ENCODE measurements around the gene RAB7B.

The RAB7B gene

DNA sequence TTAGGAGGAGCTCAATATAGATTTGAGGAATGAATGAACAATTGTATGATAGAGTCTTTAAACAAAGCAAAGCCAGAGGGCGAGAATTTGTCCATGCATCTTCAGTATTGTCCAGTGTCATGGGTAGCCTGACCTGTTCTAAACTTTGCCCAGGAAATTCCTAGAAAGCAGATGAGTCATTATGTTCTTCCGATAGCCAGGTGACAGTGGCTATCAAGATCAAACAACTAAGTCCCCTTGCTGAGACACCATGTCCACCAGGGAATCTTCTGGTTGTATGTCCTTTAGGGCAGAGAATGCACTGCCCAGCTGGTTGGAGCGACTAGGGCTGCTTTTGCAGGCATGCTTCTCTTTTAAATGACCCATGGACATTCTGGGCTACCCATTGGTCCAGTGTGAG, 58.1 kb downstream of the RAB7B start:
- DNase-seq = no peak

- no peak for DNase-seq
Observed at GRCh38 chr1:205944525-205944924, 58.7 kb downstream of the RAB7B start.

DNA sequence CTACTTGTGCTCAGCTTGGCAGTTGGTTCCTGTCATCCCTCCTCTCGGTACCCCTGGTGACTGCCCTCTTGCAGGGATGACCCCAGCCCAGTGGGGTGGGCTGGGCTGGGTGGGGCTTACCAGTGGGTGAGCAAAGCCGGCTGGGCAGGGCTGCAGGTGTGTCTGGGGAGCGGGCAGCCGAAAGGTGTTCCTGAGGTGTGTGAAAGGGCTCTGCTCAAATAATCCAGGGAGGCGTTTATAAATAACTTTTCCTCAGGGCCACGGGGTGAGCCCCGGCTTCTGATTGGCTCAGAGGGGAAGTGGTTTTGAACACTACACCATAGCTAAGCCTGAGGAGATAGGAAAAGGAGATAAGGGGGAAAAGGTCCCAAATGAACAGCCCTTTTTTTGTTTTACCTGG, 60.0 kb downstream of the RAB7B start, which contains the start of gene SLC26A9:
Gene SLC26A9, minus strand, starts transcription at position 212 of the 400 bp plus-strand sequence. CDS start 7,636 bp downstream, outside the sequence.
- DNase-seq = no peak

GRCh38 chr1:205942631-205943159, 60.5 kb downstream of the RAB7B start:
- no peak for DNase-seq

DNA sequence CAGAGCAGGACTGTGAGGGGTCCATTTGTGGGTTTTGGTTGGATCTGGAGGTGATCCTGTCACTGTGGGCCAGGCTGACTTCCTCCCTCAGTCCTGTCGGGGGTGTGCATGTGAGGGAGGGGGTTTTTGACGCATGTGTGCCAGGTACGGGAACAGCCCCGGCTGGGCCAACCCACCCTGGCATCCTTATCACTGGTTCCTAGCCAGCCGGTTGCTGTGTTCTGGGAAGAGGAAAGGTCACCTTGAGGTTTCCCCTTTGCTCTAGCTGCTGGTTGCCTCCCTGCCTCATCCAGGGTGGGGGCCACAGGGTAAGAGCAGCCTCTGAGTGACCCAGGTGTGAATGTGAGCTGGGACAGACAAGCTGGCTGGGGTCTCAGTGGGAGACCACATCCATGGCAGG, 62.5 kb downstream of the RAB7B start:
- DNase-seq = no peak

DNA sequence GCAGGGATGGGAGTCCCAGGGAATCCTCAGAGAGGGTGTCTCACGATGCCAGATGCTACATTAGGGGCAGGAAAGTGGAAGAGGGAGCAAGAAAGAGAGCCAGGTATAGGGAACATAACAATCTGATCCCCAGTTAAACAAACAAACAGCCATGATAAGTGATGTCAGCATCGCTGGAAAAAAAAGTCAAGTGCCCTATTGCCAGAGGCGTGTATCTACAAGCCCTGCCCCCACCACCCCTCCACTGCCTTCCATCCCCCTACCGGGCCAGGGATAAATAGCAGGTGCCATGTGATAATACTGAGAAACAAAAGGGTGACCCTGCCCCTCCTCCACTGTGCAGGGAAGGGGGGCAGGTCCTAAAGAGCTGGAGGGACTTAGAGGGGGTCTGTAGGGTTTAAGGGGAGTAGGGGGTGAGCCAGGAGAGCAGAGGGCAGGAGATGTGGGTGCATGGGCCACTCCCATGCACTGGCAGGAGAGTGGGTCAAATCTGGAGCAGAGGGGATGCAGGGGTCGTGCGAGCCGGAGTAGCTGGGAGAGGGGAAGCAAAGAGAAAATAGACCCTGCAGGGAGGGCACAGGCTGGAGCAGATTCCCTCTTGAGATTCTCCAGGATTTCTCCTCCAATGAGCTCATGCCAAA, 63.4 kb downstream of the RAB7B start:
- DNase-seq = no peak

DNA sequence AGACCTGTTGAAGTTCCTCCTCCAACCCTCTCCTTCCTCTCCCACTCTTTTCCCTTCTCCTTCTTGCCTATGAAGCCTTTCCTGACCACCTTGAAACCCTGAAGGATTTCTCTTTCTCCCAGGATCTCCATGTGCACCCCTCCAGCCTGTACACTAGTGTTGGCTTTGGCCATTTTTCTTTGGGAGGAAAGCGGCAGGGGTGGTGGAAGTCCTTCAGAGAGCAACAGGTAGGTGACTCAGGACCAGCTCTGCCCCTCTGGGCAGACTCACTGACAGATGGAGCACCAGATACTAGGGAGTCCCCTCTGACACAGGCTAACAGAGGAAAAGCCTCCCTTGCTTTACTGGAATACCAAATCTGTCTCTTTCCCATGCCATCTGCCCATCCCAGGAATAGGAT, 64.5 kb downstream of the RAB7B start:
- no peak for DNase-seq

- no peak for DNase-seq
Observed at GRCh38 chr1:205936846-205937586, 66.2 kb downstream of the RAB7B start.

GRCh38 chr1:205936311-205936710, 66.9 kb downstream of the RAB7B start:
- DNase-seq = no peak

GRCh38 chr1:205935869-205936268, 67.3 kb downstream of the RAB7B start:
- DNase-seq = no peak

GRCh38 chr1:205934788-205935187, 68.4 kb downstream of the RAB7B start:
- DNase-seq = no peak

DNA sequence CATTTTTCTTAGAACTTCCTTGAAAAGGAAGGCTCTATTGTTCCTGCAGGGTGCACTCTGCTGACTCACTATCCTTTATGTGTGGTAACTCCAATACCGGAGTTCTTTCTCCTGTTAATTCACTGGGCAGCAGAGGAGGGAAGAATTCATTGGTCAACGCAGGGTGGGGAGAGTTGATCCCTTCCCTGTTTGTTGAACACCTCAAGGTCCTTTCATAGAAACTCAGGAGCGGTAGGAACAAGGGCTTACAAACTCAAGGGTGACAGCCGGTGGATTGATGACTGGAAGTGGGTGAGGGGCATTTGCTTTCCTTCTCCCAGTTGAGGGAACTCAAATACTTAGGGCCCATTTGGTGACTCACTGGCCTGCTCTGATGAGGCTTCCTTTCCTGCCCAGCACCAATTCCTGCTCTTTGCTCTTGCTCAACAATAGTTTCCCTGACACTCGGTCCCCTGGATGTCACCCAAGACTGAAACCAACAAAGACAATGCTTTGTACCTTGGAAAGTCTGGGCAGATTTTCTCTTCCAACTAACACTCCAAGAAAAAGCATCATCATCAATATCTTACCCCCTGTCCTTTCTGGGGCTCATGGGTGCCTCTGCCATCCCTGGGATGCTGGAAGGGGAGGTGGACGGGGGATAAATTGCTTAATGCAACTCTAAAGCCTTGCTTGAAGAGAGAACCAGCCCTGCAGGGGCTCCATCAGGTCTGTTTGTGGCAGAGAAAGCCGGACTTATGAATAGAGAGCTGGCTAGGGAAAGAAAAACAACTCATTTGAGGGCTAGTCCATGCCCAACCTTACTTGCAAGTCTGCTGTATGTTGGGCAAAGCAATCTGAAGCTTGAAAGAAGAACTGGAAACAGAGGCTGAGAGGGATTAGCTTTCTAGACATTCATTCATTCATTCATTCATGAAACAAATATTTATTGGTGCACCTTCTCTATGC, 69.2 kb downstream of the RAB7B start:
- no peak for DNase-seq

- DNase-seq = no peak
Observed at GRCh38 chr1:205932776-205933175, 70.4 kb downstream of the RAB7B start.

GRCh38 chr1:205930799-205931281, 72.4 kb downstream of the RAB7B start:
- DNase-seq = no peak

GRCh38 chr1:205930195-205930577, 73.0 kb downstream of the RAB7B start:
- no peak for DNase-seq

DNA sequence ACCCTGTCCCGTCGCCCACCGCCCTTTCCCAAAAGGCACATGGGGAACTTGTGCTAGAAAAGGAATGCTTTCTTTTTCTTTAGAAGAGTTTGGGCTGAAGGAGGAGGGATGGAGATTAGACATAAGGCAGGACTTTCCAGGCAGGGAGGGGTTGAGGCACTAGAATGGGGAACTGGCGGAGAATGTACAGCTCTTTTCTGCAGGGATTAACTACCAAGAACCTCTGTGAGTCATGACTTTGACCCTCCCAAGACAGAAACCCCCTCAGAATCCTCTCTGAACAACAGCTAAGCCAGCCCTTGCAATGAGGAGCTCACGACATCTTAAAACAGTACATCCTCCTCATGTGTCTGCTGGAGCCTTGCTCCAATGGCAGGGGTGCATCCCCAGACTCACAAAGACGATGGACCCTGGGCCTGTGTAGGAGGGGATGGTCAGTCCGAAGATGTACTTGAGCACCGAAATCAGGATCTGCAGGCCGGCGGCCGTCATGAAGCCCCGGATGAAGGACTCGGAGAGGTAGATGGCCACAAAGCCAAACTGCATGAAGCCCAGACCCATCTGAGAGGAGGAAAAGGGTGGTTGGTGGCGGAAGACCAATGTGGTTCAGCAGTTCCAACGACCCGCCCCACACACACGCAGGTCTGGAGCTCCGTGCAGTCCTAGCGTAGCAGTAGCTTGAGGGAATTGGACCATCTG, 73.5 kb downstream of the RAB7B start:
- DNase-seq = no peak

- DNase-seq = no peak
Observed at GRCh38 chr1:205928317-205928716, 74.9 kb downstream of the RAB7B start.

- no peak for DNase-seq
Observed at GRCh38 chr1:205927676-205928075, 75.5 kb downstream of the RAB7B start.

GRCh38 chr1:205927247-205927646, 75.9 kb downstream of the RAB7B start:
- no peak for DNase-seq
